K562 (cell line): Measurements from ENCODE around the gene DNAH10. TPM values are rescaled to one million over a fixed set of nuclear protein-coding genes. Genes with fewer than 3 reads are reported as not detected.

ENCODE experiments used
- ATAC-seq: fragments of 200-7000 bp; cut with Tn5 transposase; 3 replicates; pipeline ENCODE4 v1.9.1; 2020; ENCODE audit warnings: moderate library complexity
- BruUV-seq: library from RNA; stranded (reverse); fragments of 400-500 nt; replicated peaks from 2 replicates; lab custom pipeline; 2021; lab: Mats Ljungman, UMichigan
- CTCF ChIA-PET: fragments of 300-600 bp; formaldehyde crosslinking; extraction: SDS; loops from one replicate; lab custom pipeline; 2021; ENCODE audit warnings: low intra/inter-chr PET ratio; lab: Yijun Ruan, JAX
- POLR2A ChIA-PET: fragments of 300-600, 350-650 bp; sonication (Branson Sonifier 250); formaldehyde crosslinking; extraction: SDS; loops from one replicate; lab custom pipeline; 2021; ENCODE audit warnings: antibody characterized with exemption, inconsistent platforms; lab: Yijun Ruan, JAX
- DNase-seq, 4 experiments: peaks; one replicate each; pipeline versions ENCODE4 v3.0.0 to v3.0.0-alpha.2; 2011 to 2018; ENCODE audit warnings: low spot score in 3 of 4, mixed read lengths in 3 of 4; ENCODE audit errors: extremely low read depth in 1 of 4
- FAIRE-seq: peaks from 2 replicates; lab custom pipeline; 2011; peaks lifted over from hg19 to GRCh38; lab: Jason Lieb, UNC
- H2AFZ ChIP-seq: 2 replicates; pipeline ENCODE4 v1.6.0; 2011; ENCODE audit warnings: low read depth, low read length, control low read depth, inconsistent platforms
- H3K27ac ChIP-seq: fragments of 200-600 bp; 3 replicates; pipeline ENCODE4 v1.8.0; 2011; ENCODE audit warnings: low read depth, mild to moderate bottlenecking, control low read depth, inconsistent platforms, low read length, moderate library complexity, mixed read lengths; ENCODE audit errors: extremely low read depth
- H3K27me3 ChIP-seq, 2 experiments: fragments of 300-600 bp in 1 of 2; 2 replicates in 1 of 2; 3 replicates in 1 of 2; pipeline versions ENCODE4 v1.6.0 to v1.8.0; 2011; ENCODE audit warnings: inconsistent platforms in 2 of 2, low read length in 2 of 2, mild to moderate bottlenecking in 1 of 2, mixed read lengths in 1 of 2, moderate library complexity in 1 of 2; ENCODE audit not compliant: control insufficient read depth in 2 of 2, insufficient read depth in 2 of 2
- H3K36me3 ChIP-seq: fragments of 300-600 bp; 3 replicates; pipeline ENCODE4 v1.8.0; 2011; ENCODE audit warnings: mild to moderate bottlenecking, low read length, inconsistent platforms; ENCODE audit not compliant: control insufficient read depth, insufficient read depth
- H3K4me1 ChIP-seq, 2 experiments: fragments of 200-600 bp in 1 of 2; replicated peaks in 1 of 2; 2 replicates in 1 of 2; 3 replicates in 1 of 2; pipeline versions ENCODE4 v1.5.1 to v1.8.0; 2011; ENCODE audit warnings: inconsistent platforms in 2 of 2, low read length in 2 of 2, mild to moderate bottlenecking in 1 of 2, mixed read lengths in 1 of 2, moderate library complexity in 1 of 2; ENCODE audit not compliant: control insufficient read depth in 2 of 2, insufficient read depth in 2 of 2
- H3K4me2 ChIP-seq: 2 replicates; pipeline ENCODE4 v1.6.1; 2011; ENCODE audit warnings: low read length, control low read depth, inconsistent platforms, mixed read lengths; ENCODE audit not compliant: insufficient read depth
- H3K4me3 ChIP-seq: fragments of 200-600 bp; sonication (generic), shearing (Covaris generic); 2 replicates; pipeline ENCODE4 v1.5.1; 2016; ENCODE audit warnings: control low read depth, inconsistent platforms
- H3K79me2 ChIP-seq: fragments of 200-600 bp; 3 replicates; pipeline ENCODE4 v1.8.0; 2011; ENCODE audit warnings: low read length, inconsistent platforms; ENCODE audit not compliant: control insufficient read depth, insufficient read depth
- H3K9ac ChIP-seq, 2 experiments: 2 replicates each; pipeline versions ENCODE4 v1.6.0 to v1.6.1; 2011; ENCODE audit warnings: low read depth in 2 of 2, low read length in 2 of 2, control low read depth in 1 of 2, inconsistent platforms in 1 of 2, mild to moderate bottlenecking in 1 of 2, mixed read lengths in 1 of 2; ENCODE audit not compliant: insufficient read depth in 1 of 2
- H3K9me1 ChIP-seq: one replicate; pipeline ENCODE4 v1.6.0; 2011; ENCODE audit warnings: inconsistent platforms, mild to moderate bottlenecking, low read length, moderate library complexity; ENCODE audit not compliant: control insufficient read depth, insufficient read depth
- H3K9me3 ChIP-seq: replicated peaks from 2 replicates; pipeline ENCODE4 v1.5.1; 2011; ENCODE audit warnings: low read depth, low read length, inconsistent platforms; ENCODE audit not compliant: control insufficient read depth, insufficient read depth
- H4K20me1 ChIP-seq: replicated peaks from 2 replicates; pipeline ENCODE4 v1.6.1; 2011; ENCODE audit warnings: low read length, inconsistent platforms, mixed read lengths; ENCODE audit not compliant: control insufficient read depth, insufficient read depth
- BCLAF1 ChIP-seq, 2 experiments: fragments of 450-650 bp in 1 of 2; IDR thresholded peaks; 2 replicates each; pipeline ENCODE4 v1.6.1; 2011 to 2017; ENCODE audit warnings: low read depth in 2 of 2, antibody characterized with exemption in 1 of 2, borderline replicate concordance in 1 of 2, low read length in 1 of 2, mild to moderate bottlenecking in 1 of 2, mixed read lengths in 1 of 2; ENCODE audit not compliant: control insufficient read depth in 1 of 2
- FIP1L1 ChIP-seq: fragments of 200-400 bp; formaldehyde crosslinking; IDR thresholded peaks from 2 replicates; pipeline ENCODE4 v1.6.1; 2018; ENCODE audit warnings: mild to moderate bottlenecking, low read depth, low read length; ENCODE audit not compliant: poor library complexity, severe bottlenecking
- GTF3C2 ChIP-seq: IDR thresholded peaks from 3 replicates; pipeline ENCODE4 v1.6.1; 2011; ENCODE audit warnings: borderline replicate concordance, mild to moderate bottlenecking, moderate library complexity; ENCODE audit not compliant: insufficient read length; ENCODE audit errors: extremely low read depth
- HBP1 ChIP-seq: fragments of 450-650 bp; formaldehyde crosslinking; IDR thresholded peaks from 2 replicates; pipeline ENCODE4 v1.4.0; 2022; ENCODE audit warnings: missing genetic modification characterization
- KLF16 ChIP-seq: IDR thresholded peaks from 2 replicates; pipeline ENCODE4 v1.6.1; 2016; ENCODE audit warnings: antibody characterized with exemption
- MEIS2 ChIP-seq: fragments of 450-650 bp; IDR thresholded peaks from 2 replicates; pipeline ENCODE4 v1.6.1; 2014; ENCODE audit warnings: mild to moderate bottlenecking; ENCODE audit not compliant: partially characterized antibody
- PCBP2 ChIP-seq: fragments of 200-400 bp; formaldehyde crosslinking; IDR thresholded peaks from 2 replicates; pipeline ENCODE4 v1.6.1; 2018; ENCODE audit warnings: low read length, low read depth, mild to moderate bottlenecking, moderate library complexity; ENCODE audit not compliant: poor library complexity, severe bottlenecking
- POLR2A ChIP-seq: fragments of 450-650 bp; conservative IDR thresholded peaks from 2 replicates; pipeline ENCODE4 v1.6.1; 2016
- STAT5B ChIP-seq: fragments of 250-450 bp; sonication (Bioruptor Pico); IDR thresholded peaks from 2 replicates; pipeline ENCODE4 v1.8.0; 2021; ENCODE audit warnings: mild to moderate bottlenecking, inconsistent platforms
- TFAM ChIP-seq: fragments of 250-450 bp; sonication (Bioruptor Pico); conservative IDR thresholded peaks from 2 replicates; pipeline ENCODE4 v1.5.0; 2021; ENCODE audit warnings: mild to moderate bottlenecking, moderate library complexity
- TGIF2 ChIP-seq: sonication (generic); formaldehyde crosslinking; IDR thresholded peaks from 2 replicates; pipeline ENCODE4 v1.8.1; 2022; ENCODE audit warnings: mild to moderate bottlenecking, missing genetic modification reagents, moderate library complexity
- ZC3H11A ChIP-seq: IDR thresholded peaks from 2 replicates; pipeline ENCODE4 v1.6.1; 2012; ENCODE audit warnings: low read depth, low read length, improper control_type of control experiment
- ZNF280A ChIP-seq: fragments of 450-650 bp; IDR thresholded peaks from 2 replicates; pipeline ENCODE4 v1.6.1; 2018; ENCODE audit warnings: mild to moderate bottlenecking, low read depth; ENCODE audit not compliant: partially characterized antibody
- ZNF79 ChIP-seq: fragments of 250-450 bp; sonication (Bioruptor Pico); IDR thresholded peaks from 2 replicates; pipeline ENCODE4 v1.4.0; 2020; ENCODE audit warnings: low read depth, mild to moderate bottlenecking, moderate library complexity
- WGBS: fragments of 100-300 bp; shearing (Covaris generic); methylation state at CpG from one replicate; pipeline ENCODE4 v1.1.6; 2016; ENCODE audit warnings: low coverage, mixed read lengths; ENCODE audit not compliant: insufficient coverage; ENCODE audit errors: missing lambda C conversion rate; 5-methylcytosine and 5-hydroxymethylcytosine counted together
- in situ Hi-C: fragments of 300-500 bp; cut with MboI; formaldehyde crosslinking; loops from 4 replicates; pipeline ENCODE4 v1.15.0; 2018; ENCODE audit warnings: inconsistent platforms, mixed read lengths
- intact Hi-C: fragments of 100-400 bp; cut with micrococcal nuclease; formaldehyde crosslinking; loops from 2 replicates; pipeline ENCODE4 v1.14.2; 2022
- polyA plus RNA-seq, 8 experiments: library from polyadenylated mRNA; depleted of rRNA in 4 of 8; stranded (reverse) in 5 of 8; unstranded in 3 of 8; fragments of >200 nt; fragmentation: Nextera tagmentation in 2 of 8; fragmentation: Illumina TruSeq in 1 of 8; extraction: Ambion mirVana in 2 of 8; extraction: Trizol in 1 of 8; gene quantifications; 2 replicates each; pipeline versions ENCODE4 v1.2.1 to v1.2.3, GENCODE V29; 2011 to 2014; ENCODE audit warnings: inconsistent platforms in 1 of 8, missing spikeins in 1 of 8
- total RNA-seq, 7 experiments: library from RNA; depleted of rRNA in 6 of 7; stranded (reverse); fragments of >200 nt in 6 of 7; fragmentation: Illumina TruSeq in 2 of 7; extraction: Trizol in 2 of 7; gene quantifications; 2 replicates each; pipeline versions ENCODE4 v1.2.1 to v1.2.3, GENCODE V29; 2011 to 2021; ENCODE audit warnings: low replicate concordance in 1 of 7

Gene DNAH10
- total and polyA plus RNA-seq, 9 of the 15 experiments (the other 6 are each of a cell fraction or from before 2014, with no cell fraction given): 0.01 to 0.06 (median 0.04) TPM; not detected in 1

GRCh38 chr12:123895451-123895850, 133.3 kb downstream of the DNAH10 start:
- no peak for ATAC-seq
- DNase-seq: no peak
- Histone ChIP-seq H2AFZ (no peak overlapping the region), H3K27ac (no peak overlapping the region), H3K4me1 (peaks cover 0 to 4% of the 10 kb centered on the region in 2 experiments; a peak in 2 of 5 replicates), H3K9ac (no peak overlapping the region), H3K9me3 (no peaks in the 10 kb centered on the region), H4K20me1 (no peaks in the 10 kb centered on the region; the same call in none of the 2 replicates), H3K36me3 (no peaks in the 10 kb centered on the region), H3K4me3 (no peak overlapping the region), H3K79me2 (no peaks in the 10 kb centered on the region), H3K4me2 (no peak overlapping the region), H3K27me3 (peaks cover 65 to 83% of the 10 kb centered on the region in 2 experiments), H3K9me1 (no peaks in the 10 kb centered on the region)
- ChIA-PET CTCF (no interaction called here), POLR2A (no interaction called here)
- 4% methylated on average over 8 of the region's 8 CpGs for WGBS
- FAIRE-seq: no peak
- intact Hi-C loops (no loop called here), in situ Hi-C loops (no loop called here)
- no TSS peak for BruUV-seq
- no peak for TF ChIP-seq GTF3C2
- TF ChIP-seq ZNF79 (CRISPR knock-in tag): no peak
- no peak for TF ChIP-seq MEIS2
- TF ChIP-seq FIP1L1: no peak
- no peak for TF ChIP-seq KLF16
- TF ChIP-seq TGIF2 (CRISPR knock-in tag): no peak
- TF ChIP-seq HBP1 (CRISPR knock-in tag): no peak
- no peak for TF ChIP-seq ZC3H11A
- TF ChIP-seq BCLAF1 (IDR thresholded peaks at IDR 0.05; ENCODE audit: borderline replicate concordance in 1 of 2, control insufficient read depth in 1 of 2, low read depth in 2 of 2, low read length in 1 of 2): no peak
- no peak for TF ChIP-seq ZNF280A
- TF ChIP-seq TFAM (CRISPR knock-in tag): no peak
- TF ChIP-seq STAT5B (CRISPR knock-in tag): no peak
- TF ChIP-seq PCBP2: no peak
- TF ChIP-seq POLR2A: no peak
